GM12801 (cell line): ENCODE data around the gene GPX4.

Experiments used
- TF ChIP-seq, protein P1 (sequence below): IDR thresholded peaks from one replicate; pipeline ENCODE4 v1.5.1; 2011; ENCODE audit warnings: control low read depth; ENCODE audit not compliant: insufficient read length; ENCODE audit errors: extremely low read depth

Gene GPX4

GRCh38 chr19:1122021-1122971, 18.5 kb downstream of the GPX4 start:
- TF ChIP-seq, protein P1, sequence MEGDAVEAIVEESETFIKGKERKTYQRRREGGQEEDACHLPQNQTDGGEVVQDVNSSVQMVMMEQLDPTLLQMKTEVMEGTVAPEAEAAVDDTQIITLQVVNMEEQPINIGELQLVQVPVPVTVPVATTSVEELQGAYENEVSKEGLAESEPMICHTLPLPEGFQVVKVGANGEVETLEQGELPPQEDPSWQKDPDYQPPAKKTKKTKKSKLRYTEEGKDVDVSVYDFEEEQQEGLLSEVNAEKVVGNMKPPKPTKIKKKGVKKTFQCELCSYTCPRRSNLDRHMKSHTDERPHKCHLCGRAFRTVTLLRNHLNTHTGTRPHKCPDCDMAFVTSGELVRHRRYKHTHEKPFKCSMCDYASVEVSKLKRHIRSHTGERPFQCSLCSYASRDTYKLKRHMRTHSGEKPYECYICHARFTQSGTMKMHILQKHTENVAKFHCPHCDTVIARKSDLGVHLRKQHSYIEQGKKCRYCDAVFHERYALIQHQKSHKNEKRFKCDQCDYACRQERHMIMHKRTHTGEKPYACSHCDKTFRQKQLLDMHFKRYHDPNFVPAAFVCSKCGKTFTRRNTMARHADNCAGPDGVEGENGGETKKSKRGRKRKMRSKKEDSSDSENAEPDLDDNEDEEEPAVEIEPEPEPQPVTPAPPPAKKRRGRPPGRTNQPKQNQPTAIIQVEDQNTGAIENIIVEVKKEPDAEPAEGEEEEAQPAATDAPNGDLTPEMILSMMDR: no peak

DNA sequence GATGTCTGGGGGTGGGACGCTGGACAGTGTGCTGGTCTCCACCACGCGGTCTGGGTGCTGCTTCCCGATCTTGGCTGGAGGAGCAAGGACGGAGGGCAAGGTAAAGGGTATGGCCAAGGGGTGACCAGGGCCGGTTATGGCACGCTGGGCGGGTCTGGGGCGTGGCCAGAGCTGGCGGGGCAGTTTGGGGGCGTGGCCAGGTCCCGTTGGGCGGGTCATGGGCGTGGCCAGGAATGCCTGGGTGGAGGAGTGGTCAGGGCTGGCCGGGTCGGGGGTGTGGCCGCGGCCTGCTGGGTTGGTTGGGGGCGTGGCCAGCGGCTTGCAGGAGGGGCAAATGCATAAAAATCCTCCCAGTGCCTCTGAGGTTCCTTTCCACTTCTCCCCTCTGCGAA, 19.2 kb downstream of the GPX4 start:
- TF ChIP-seq, protein P1: no peak

GRCh38 chr19:1123381-1123780, 19.6 kb downstream of the GPX4 start:
- TF ChIP-seq, protein P1: no peak

- TF ChIP-seq, protein P1: no peak
Measured at GRCh38 chr19:1123885-1124677, 20.3 kb downstream of the GPX4 start.

- TF ChIP-seq, protein P1: no peak
Measured at GRCh38 chr19:1125601-1126467, 22.0 kb downstream of the GPX4 start.

GRCh38 chr19:1126984-1127760, 23.4 kb downstream of the GPX4 start:
- TF ChIP-seq, protein P1: no peak
